ENCODE results near the gene UMAD1.
A peak's percentile ranks its signal among the peaks of the same experiment; 100 is the strongest.
"Not testable (repeated sequence)": the region's sequence is repeated elsewhere in the genome, so short reads cannot be mapped to it uniquely, and the experiment has no call there.

The UMAD1 gene

GRCh38 chr7:7786595-7786994 is 146.0 kb downstream of the UMAD1 start:
- Mint-ChIP-seq H3K27me3 (ENCODE audit: low read depth) (no peaks in the 10 kb centered on the region), H3K9me3 (no peaks in the 10 kb centered on the region), H3K4me1 (ENCODE audit: low read depth) (peaks cover 34% of the 10 kb centered on the region), H3K36me3 (ENCODE audit: low read depth) (peaks cover 2% of the 10 kb centered on the region), H3K4me3 (no peak overlapping the region), H3K27ac (no peak overlapping the region)
- no peak for DNase-seq (ENCODE audit: low spot score)

- Mint-ChIP-seq H3K4me1 (ENCODE audit: low read depth) (peaks cover 28% of the 10 kb centered on the region), H3K36me3 (ENCODE audit: low read depth) (peaks cover 6% of the 10 kb centered on the region), H3K9me3 (no peaks in the 10 kb centered on the region), H3K27ac (peak overlapping the region; percentile 53), H3K27me3 (ENCODE audit: low read depth) (no peaks in the 10 kb centered on the region), H3K4me3 (no peak overlapping the region)
- no peak for DNase-seq (ENCODE audit: low spot score)
Measured at GRCh38 chr7:7789551-7789988, 149.0 kb downstream of the UMAD1 start.

- H3K36me3 Mint-ChIP-seq (ENCODE audit: low read depth) = peaks cover 7% of the 10 kb centered on the region
- no peak for DNase-seq (ENCODE audit: low spot score)
- no peak overlapping the region for H3K4me3 Mint-ChIP-seq
- no peaks in the 10 kb centered on the region for H3K27me3 Mint-ChIP-seq (ENCODE audit: low read depth)
- peak overlapping the region; percentile 53 for H3K27ac Mint-ChIP-seq
- peaks cover 27% of the 10 kb centered on the region for H3K4me1 Mint-ChIP-seq (ENCODE audit: low read depth)
- peaks cover 1% of the 10 kb centered on the region for H3K9me3 Mint-ChIP-seq
Measured at GRCh38 chr7:7790041-7790741, 149.6 kb downstream of the UMAD1 start.

GRCh38 chr7:7791523-7791922 is 151.0 kb downstream of the UMAD1 start:
- no peaks in the 10 kb centered on the region for H3K27me3 Mint-ChIP-seq (ENCODE audit: low read depth)
- peaks cover 30% of the 10 kb centered on the region for H3K4me1 Mint-ChIP-seq (ENCODE audit: low read depth)
- no peak for DNase-seq (ENCODE audit: low spot score)
- peaks cover 17% of the 10 kb centered on the region for H3K36me3 Mint-ChIP-seq (ENCODE audit: low read depth)
- no peak overlapping the region for H3K4me3 Mint-ChIP-seq
- H3K9me3 Mint-ChIP-seq = peaks cover 10% of the 10 kb centered on the region
- no peak overlapping the region for H3K27ac Mint-ChIP-seq

GRCh38 chr7:7792056-7792455 is 151.5 kb downstream of the UMAD1 start:
- no peak overlapping the region for H3K27ac Mint-ChIP-seq
- H3K36me3 Mint-ChIP-seq (ENCODE audit: low read depth) = peaks cover 22% of the 10 kb centered on the region
- H3K4me3 Mint-ChIP-seq = no peak overlapping the region
- peaks cover 33% of the 10 kb centered on the region for H3K4me1 Mint-ChIP-seq (ENCODE audit: low read depth)
- DNase-seq (ENCODE audit: low spot score) = no peak
- peaks cover 15% of the 10 kb centered on the region for H3K9me3 Mint-ChIP-seq
- no peaks in the 10 kb centered on the region for H3K27me3 Mint-ChIP-seq (ENCODE audit: low read depth)

- H3K27ac Mint-ChIP-seq = no peak overlapping the region
- peaks cover 15% of the 10 kb centered on the region for H3K9me3 Mint-ChIP-seq
- DNase-seq (ENCODE audit: low spot score) = no peak
- no peak overlapping the region for H3K4me3 Mint-ChIP-seq
- no peaks in the 10 kb centered on the region for H3K27me3 Mint-ChIP-seq (ENCODE audit: low read depth)
- H3K36me3 Mint-ChIP-seq (ENCODE audit: low read depth) = peaks cover 29% of the 10 kb centered on the region
- peaks cover 31% of the 10 kb centered on the region for H3K4me1 Mint-ChIP-seq (ENCODE audit: low read depth)
Measured at GRCh38 chr7:7793249-7793648, 152.7 kb downstream of the UMAD1 start.

GRCh38 chr7:7793921-7794320 is 153.4 kb downstream of the UMAD1 start:
- Mint-ChIP-seq H3K27me3 (ENCODE audit: low read depth) (no peaks in the 10 kb centered on the region), H3K4me3 (no peak overlapping the region), H3K4me1 (ENCODE audit: low read depth) (peaks cover 29% of the 10 kb centered on the region), H3K27ac (no peak overlapping the region), H3K9me3 (peaks cover 15% of the 10 kb centered on the region), H3K36me3 (ENCODE audit: low read depth) (peaks cover 29% of the 10 kb centered on the region)
- no peak for DNase-seq (ENCODE audit: low spot score)

GRCh38 chr7:7795203-7795602 is 154.7 kb downstream of the UMAD1 start:
- Mint-ChIP-seq H3K27me3 (ENCODE audit: low read depth) (no peaks in the 10 kb centered on the region), H3K27ac (no peak overlapping the region), H3K4me1 (ENCODE audit: low read depth) (peaks cover 22% of the 10 kb centered on the region), H3K4me3 (no peak overlapping the region), H3K36me3 (ENCODE audit: low read depth) (peaks cover 29% of the 10 kb centered on the region), H3K9me3 (peaks cover 15% of the 10 kb centered on the region)
- DNase-seq (ENCODE audit: low spot score) = no peak

- peaks cover 18% of the 10 kb centered on the region for H3K4me1 Mint-ChIP-seq (ENCODE audit: low read depth)
- H3K27ac Mint-ChIP-seq = peak overlapping the region; percentile 27
- peaks cover 15% of the 10 kb centered on the region for H3K9me3 Mint-ChIP-seq
- H3K36me3 Mint-ChIP-seq (ENCODE audit: low read depth) = peaks cover 29% of the 10 kb centered on the region
- H3K4me3 Mint-ChIP-seq = no peak overlapping the region
- DNase-seq (ENCODE audit: low spot score) = peak; percentile 22
- H3K27me3 Mint-ChIP-seq (ENCODE audit: low read depth) = no peaks in the 10 kb centered on the region
Measured at GRCh38 chr7:7795630-7796121, 155.1 kb downstream of the UMAD1 start.

- peaks cover 16% of the 10 kb centered on the region for H3K4me1 Mint-ChIP-seq (ENCODE audit: low read depth)
- DNase-seq (ENCODE audit: low spot score) = no peak
- no peak overlapping the region for H3K27ac Mint-ChIP-seq
- peaks cover 15% of the 10 kb centered on the region for H3K9me3 Mint-ChIP-seq
- H3K27me3 Mint-ChIP-seq (ENCODE audit: low read depth) = no peaks in the 10 kb centered on the region
- H3K4me3 Mint-ChIP-seq = no peak overlapping the region
- peaks cover 24% of the 10 kb centered on the region for H3K36me3 Mint-ChIP-seq (ENCODE audit: low read depth)
Measured at GRCh38 chr7:7798510-7798909, 158.0 kb downstream of the UMAD1 start.

GRCh38 chr7:7799138-7799537 is 158.6 kb downstream of the UMAD1 start:
- DNase-seq (ENCODE audit: low spot score) = no peak
- H3K4me1 Mint-ChIP-seq (ENCODE audit: low read depth) = peaks cover 16% of the 10 kb centered on the region
- H3K36me3 Mint-ChIP-seq (ENCODE audit: low read depth) = peaks cover 23% of the 10 kb centered on the region
- no peaks in the 10 kb centered on the region for H3K27me3 Mint-ChIP-seq (ENCODE audit: low read depth)
- H3K27ac Mint-ChIP-seq = no peak overlapping the region
- H3K4me3 Mint-ChIP-seq = no peak overlapping the region
- peaks cover 15% of the 10 kb centered on the region for H3K9me3 Mint-ChIP-seq

GRCh38 chr7:7802531-7802930 is 162.0 kb downstream of the UMAD1 start:
- Mint-ChIP-seq H3K4me3 (no peak overlapping the region), H3K27ac (no peak overlapping the region)

GRCh38 chr7:7803715-7804178 is 163.2 kb downstream of the UMAD1 start:
- no peak overlapping the region for H3K27ac Mint-ChIP-seq
- no peak overlapping the region for H3K4me3 Mint-ChIP-seq
- H3K27me3 Mint-ChIP-seq (ENCODE audit: low read depth) = no peaks in the 10 kb centered on the region
- H3K9me3 Mint-ChIP-seq = no peaks in the 10 kb centered on the region
- DNase-seq (ENCODE audit: low spot score) = no peak
- H3K4me1 Mint-ChIP-seq (ENCODE audit: low read depth) = peaks cover 1% of the 10 kb centered on the region
- H3K36me3 Mint-ChIP-seq (ENCODE audit: low read depth) = no peaks in the 10 kb centered on the region

More at GRCh38 chr7:7802531-7802930, 162.0 kb downstream of the UMAD1 start:
- no peak for DNase-seq (ENCODE audit: low spot score)
- no peaks in the 10 kb centered on the region for H3K27me3 Mint-ChIP-seq (ENCODE audit: low read depth)
- H3K36me3 Mint-ChIP-seq (ENCODE audit: low read depth) = peaks cover 3% of the 10 kb centered on the region
- peaks cover 1% of the 10 kb centered on the region for H3K4me1 Mint-ChIP-seq (ENCODE audit: low read depth)
- H3K9me3 Mint-ChIP-seq = no peaks in the 10 kb centered on the region

- H3K27ac Mint-ChIP-seq; H3K27me3 Mint-ChIP-seq (ENCODE audit: low read depth); H3K9me3 Mint-ChIP-seq; H3K36me3 Mint-ChIP-seq (ENCODE audit: low read depth); H3K4me3 Mint-ChIP-seq; H3K4me1 Mint-ChIP-seq (ENCODE audit: low read depth); DNase-seq (ENCODE audit: low spot score): not testable (repeated sequence)
Measured at GRCh38 chr7:7804822-7805221, 164.3 kb downstream of the UMAD1 start.

Measured in T-helper 2 cell treated with Interferon-gamma antibody and Interleukin-4, amounts not matched to agents 5 μg/mL and 100 μg/mL, for 36 hours (primary cell).